NCI-H226 (cell line): ENCODE results near the gene MYH6.

ENCODE experiments used
- DNase-seq: peaks from one replicate; pipeline ENCODE4 v3.0.0-alpha.2; 2015

The MYH6 gene

GRCh38 chr14:23375527-23376251, 32.4 kb downstream of the MYH6 start:
- DNase-seq: no peak

- DNase-seq: no peak
Measured at GRCh38 chr14:23373041-23373440, 35.0 kb downstream of the MYH6 start.

- DNase-seq: no peak
Measured at GRCh38 chr14:23372509-23372908, 35.6 kb downstream of the MYH6 start, which contains the start of gene IL25. Gene IL25 (plus strand): TSS chr14:23372809.

GRCh38 chr14:23371865-23372264, 36.2 kb downstream of the MYH6 start:
- DNase-seq: no peak

GRCh38 chr14:23370221-23370620, 37.9 kb downstream of the MYH6 start:
- DNase-seq: no peak

- DNase-seq: no peak
Measured at GRCh38 chr14:23366426-23366921, 41.6 kb downstream of the MYH6 start.

GRCh38 chr14:23365732-23366425, 42.2 kb downstream of the MYH6 start:
- DNase-seq: no peak

- no peak for DNase-seq
Measured at GRCh38 chr14:23365036-23365731, 42.9 kb downstream of the MYH6 start, which contains the start of gene EFS. Gene EFS (minus strand): TSS chr14:23365172. CDS start chr14:23365025, 147 bp downstream.

- no peak for DNase-seq
Measured at GRCh38 chr14:23364164-23365035, 43.7 kb downstream of the MYH6 start.

- no peak for DNase-seq
Measured at GRCh38 chr14:23362200-23362599, 45.9 kb downstream of the MYH6 start.

GRCh38 chr14:23361763-23362162, 46.3 kb downstream of the MYH6 start:
- no peak for DNase-seq

GRCh38 chr14:23361320-23361719, 46.8 kb downstream of the MYH6 start:
- DNase-seq: no peak

GRCh38 chr14:23360496-23360895, 47.6 kb downstream of the MYH6 start:
- no peak for DNase-seq

- no peak for DNase-seq
Measured at GRCh38 chr14:23359722-23360447, 48.2 kb downstream of the MYH6 start.

GRCh38 chr14:23359167-23359626, 48.9 kb downstream of the MYH6 start:
- DNase-seq: no peak

GRCh38 chr14:23358553-23359166, 49.4 kb downstream of the MYH6 start:
- no peak for DNase-seq

- no peak for DNase-seq
Measured at GRCh38 chr14:23358042-23358441, 50.0 kb downstream of the MYH6 start.

GRCh38 chr14:23357261-23357660, 50.8 kb downstream of the MYH6 start:
- DNase-seq: no peak

GRCh38 chr14:23356662-23357061, 51.4 kb downstream of the MYH6 start:
- no peak for DNase-seq

GRCh38 chr14:23355871-23356435, 52.1 kb downstream of the MYH6 start:
- DNase-seq: no peak

- DNase-seq: no peak
Measured at GRCh38 chr14:23354990-23355389, 53.1 kb downstream of the MYH6 start.
